ENCODE data around the gene CNKSR3.

CNKSR3 gene

DNA sequence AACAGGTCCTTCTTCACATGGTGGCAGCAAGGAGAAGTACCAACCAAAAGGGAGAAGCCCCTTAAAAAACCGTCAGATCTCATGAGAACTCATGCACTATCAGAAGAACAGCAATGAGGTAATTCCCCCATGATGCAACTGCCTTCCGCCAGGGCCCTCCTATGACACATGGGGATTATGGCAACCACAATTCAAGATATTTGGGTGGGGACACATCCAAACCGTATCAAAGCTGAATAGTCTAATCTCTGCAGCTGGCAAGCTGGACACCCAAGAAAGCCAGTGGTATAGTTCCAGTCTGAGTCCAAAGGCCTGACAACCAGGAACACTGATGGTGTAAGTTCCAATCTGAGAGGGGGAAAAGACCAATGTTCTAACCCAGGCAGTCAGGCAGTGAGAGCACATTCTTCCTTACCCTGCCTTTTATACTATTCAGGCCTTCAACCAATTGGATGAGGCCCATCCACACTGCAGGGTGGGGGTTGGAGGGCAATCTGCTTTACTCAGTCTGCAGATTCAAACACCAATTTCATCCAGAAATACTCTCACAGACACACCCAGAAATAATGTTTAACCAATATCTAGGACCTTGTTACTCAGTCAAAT, 17.9 kb upstream of the CNKSR3 start:
- no peaks in the 10 kb centered on the region for H3K9me3 ChIP-seq (ENCODE audit: low read length)
- TF ChIP-seq, protein P1, sequence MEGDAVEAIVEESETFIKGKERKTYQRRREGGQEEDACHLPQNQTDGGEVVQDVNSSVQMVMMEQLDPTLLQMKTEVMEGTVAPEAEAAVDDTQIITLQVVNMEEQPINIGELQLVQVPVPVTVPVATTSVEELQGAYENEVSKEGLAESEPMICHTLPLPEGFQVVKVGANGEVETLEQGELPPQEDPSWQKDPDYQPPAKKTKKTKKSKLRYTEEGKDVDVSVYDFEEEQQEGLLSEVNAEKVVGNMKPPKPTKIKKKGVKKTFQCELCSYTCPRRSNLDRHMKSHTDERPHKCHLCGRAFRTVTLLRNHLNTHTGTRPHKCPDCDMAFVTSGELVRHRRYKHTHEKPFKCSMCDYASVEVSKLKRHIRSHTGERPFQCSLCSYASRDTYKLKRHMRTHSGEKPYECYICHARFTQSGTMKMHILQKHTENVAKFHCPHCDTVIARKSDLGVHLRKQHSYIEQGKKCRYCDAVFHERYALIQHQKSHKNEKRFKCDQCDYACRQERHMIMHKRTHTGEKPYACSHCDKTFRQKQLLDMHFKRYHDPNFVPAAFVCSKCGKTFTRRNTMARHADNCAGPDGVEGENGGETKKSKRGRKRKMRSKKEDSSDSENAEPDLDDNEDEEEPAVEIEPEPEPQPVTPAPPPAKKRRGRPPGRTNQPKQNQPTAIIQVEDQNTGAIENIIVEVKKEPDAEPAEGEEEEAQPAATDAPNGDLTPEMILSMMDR (IDR thresholded peaks at IDR 0.05; ENCODE audit: low read length) = no peak
- no peak for TF ChIP-seq EZH2 (IDR thresholded peaks at IDR 0.05; ENCODE audit: borderline replicate concordance, low read length)
- H3K9me2 ChIP-seq (ENCODE audit: low read depth, low read length) = no peaks in the 10 kb centered on the region
- H3K9ac ChIP-seq (ENCODE audit: low read length) = no peak overlapping the region
- no peak overlapping the region for H2AFZ ChIP-seq (ENCODE audit: low read length)
- no peaks in the 10 kb centered on the region for H4K20me1 ChIP-seq (ENCODE audit: insufficient read depth, low read length)
- no peaks in the 10 kb centered on the region for H3K4me1 ChIP-seq (ENCODE audit: insufficient read depth, low read length, severe bottlenecking)
- H3K79me2 ChIP-seq (ENCODE audit: insufficient read depth, low read length) = no peaks in the 10 kb centered on the region
- no peak overlapping the region for H3K4me2 ChIP-seq (ENCODE audit: low read length)
- H3F3A ChIP-seq (ENCODE audit: insufficient read depth, low read length) = no peaks in the 10 kb centered on the region
- H3K36me3 ChIP-seq (ENCODE audit: insufficient read depth, low read length) = no peaks in the 10 kb centered on the region
- H3K27me3 ChIP-seq (ENCODE audit: insufficient read depth, low read length) = no peaks in the 10 kb centered on the region
- H3K4me3 ChIP-seq (ENCODE audit: low read depth, low read length, poor library complexity, severe bottlenecking) = no peak overlapping the region
- no peak overlapping the region for H3K27ac ChIP-seq (ENCODE audit: low read depth, low read length, poor library complexity, severe bottlenecking)

DNA sequence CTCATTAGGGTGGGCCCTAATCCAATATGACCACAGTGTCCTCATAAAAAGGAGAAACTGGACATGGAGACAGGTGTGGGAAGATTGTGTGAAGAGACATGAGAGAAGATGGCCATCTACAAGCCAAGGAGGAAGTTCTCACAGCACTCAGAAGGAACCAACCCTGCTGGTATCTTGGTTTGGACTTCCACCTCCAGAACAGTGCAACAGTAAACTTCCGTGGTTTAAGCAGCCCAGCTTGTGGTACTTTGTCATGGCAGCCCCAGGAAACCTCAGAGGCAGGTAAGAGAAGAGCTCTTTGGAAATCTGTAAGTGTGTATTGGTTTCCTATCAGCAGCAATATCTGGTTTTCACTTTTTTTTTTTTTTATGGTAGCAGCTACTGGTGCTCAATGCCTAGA, 16.5 kb upstream of the CNKSR3 start:
- Histone ChIP-seq H3K9ac (ENCODE audit: low read length) (no peak overlapping the region), H3K27ac (ENCODE audit: low read depth, low read length, poor library complexity, severe bottlenecking) (no peak overlapping the region), H3K36me3 (ENCODE audit: insufficient read depth, low read length) (no peaks in the 10 kb centered on the region), H3K4me2 (ENCODE audit: low read length) (no peak overlapping the region), H3K9me3 (ENCODE audit: low read length) (no peaks in the 10 kb centered on the region), H3F3A (ENCODE audit: insufficient read depth, low read length) (no peaks in the 10 kb centered on the region), H3K4me1 (ENCODE audit: insufficient read depth, low read length, severe bottlenecking) (no peaks in the 10 kb centered on the region), H3K27me3 (ENCODE audit: insufficient read depth, low read length) (no peaks in the 10 kb centered on the region), H3K4me3 (ENCODE audit: low read depth, low read length, poor library complexity, severe bottlenecking) (no peak overlapping the region), H4K20me1 (ENCODE audit: insufficient read depth, low read length) (no peaks in the 10 kb centered on the region), H2AFZ (ENCODE audit: low read length) (no peak overlapping the region), H3K79me2 (ENCODE audit: insufficient read depth, low read length) (no peaks in the 10 kb centered on the region), H3K9me2 (ENCODE audit: low read depth, low read length) (no peaks in the 10 kb centered on the region)
- no peak for TF ChIP-seq EZH2 (IDR thresholded peaks at IDR 0.05; ENCODE audit: borderline replicate concordance, low read length)
- TF ChIP-seq, protein P1 (IDR thresholded peaks at IDR 0.05; ENCODE audit: low read length) = no peak

DNA sequence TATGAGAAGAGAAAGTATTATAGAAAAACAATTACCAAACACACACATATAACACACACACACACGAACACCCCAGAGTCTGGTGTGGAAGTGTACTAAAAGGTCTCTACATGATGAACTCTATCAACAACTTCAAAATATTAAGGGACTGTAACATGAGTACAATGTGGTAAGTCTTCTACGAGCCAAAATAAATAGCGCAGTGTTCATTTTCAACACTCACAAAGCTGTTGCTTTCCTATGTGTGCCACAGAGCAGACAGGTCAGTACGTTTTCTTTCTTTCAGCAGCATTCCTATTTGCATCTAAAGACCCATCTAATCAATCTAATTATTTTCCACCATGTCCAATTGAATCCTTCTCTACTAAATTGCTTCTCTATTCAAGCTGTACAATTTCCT, 12.1 kb upstream of the CNKSR3 start:
- H3K4me1 ChIP-seq (ENCODE audit: insufficient read depth, low read length, severe bottlenecking) = no peaks in the 10 kb centered on the region
- H3K36me3 ChIP-seq (ENCODE audit: insufficient read depth, low read length) = no peaks in the 10 kb centered on the region
- H3K4me2 ChIP-seq (ENCODE audit: low read length) = no peak overlapping the region
- no peaks in the 10 kb centered on the region for H3K27me3 ChIP-seq (ENCODE audit: insufficient read depth, low read length)
- no peaks in the 10 kb centered on the region for H4K20me1 ChIP-seq (ENCODE audit: insufficient read depth, low read length)
- H3K4me3 ChIP-seq (ENCODE audit: low read depth, low read length, poor library complexity, severe bottlenecking) = no peak overlapping the region
- no peak overlapping the region for H3K9ac ChIP-seq (ENCODE audit: low read length)
- no peak overlapping the region for H2AFZ ChIP-seq (ENCODE audit: low read length)
- H3K9me3 ChIP-seq (ENCODE audit: low read length) = no peaks in the 10 kb centered on the region
- no peaks in the 10 kb centered on the region for H3K9me2 ChIP-seq (ENCODE audit: low read depth, low read length)
- no peak for TF ChIP-seq EZH2 (IDR thresholded peaks at IDR 0.05; ENCODE audit: borderline replicate concordance, low read length)
- TF ChIP-seq, protein P1 (IDR thresholded peaks at IDR 0.05; ENCODE audit: low read length) = no peak
- no peaks in the 10 kb centered on the region for H3F3A ChIP-seq (ENCODE audit: insufficient read depth, low read length)
- H3K79me2 ChIP-seq (ENCODE audit: insufficient read depth, low read length) = no peaks in the 10 kb centered on the region
- no peak overlapping the region for H3K27ac ChIP-seq (ENCODE audit: low read depth, low read length, poor library complexity, severe bottlenecking)
